Prostate gland (tissue), 2 donors: ENCODE data around the gene SLC39A1. TPM values are rescaled to one million over a fixed set of nuclear protein-coding genes. Genes with fewer than 3 reads are reported as not detected.

ENCODE experiments used
- DNase-seq: peaks from one replicate; pipeline ENCODE4 v3.0.0-alpha.2; 2019; ENCODE audit warnings: low spot score
- H3K27ac ChIP-seq, 2 donors: fragments of 200-600 bp; sonication (generic); 2 replicates each; pipeline ENCODE4 v1.5.1; 2017 to 2019
- H3K27me3 ChIP-seq: fragments of 200-600 bp; sonication (generic); replicated peaks from 2 replicates; pipeline ENCODE4 v1.5.1; 2019; ENCODE audit not compliant: insufficient read depth
- H3K36me3 ChIP-seq, 2 donors: fragments of 200-600 bp; sonication (generic); 1 replicate in 1 of 2; 2 replicates in 1 of 2; pipeline versions ENCODE4 v1.5.1 to v1.8.1; 2017 to 2019
- H3K4me1 ChIP-seq: fragments of 200-600 bp; sonication (generic); replicated peaks from 2 replicates; pipeline ENCODE4 v1.5.1; 2019
- H3K4me3 ChIP-seq, 2 donors: fragments of 200-600 bp; sonication (generic); 2 replicates each; pipeline ENCODE4 v1.5.1; 2017 to 2019
- H3K9me3 ChIP-seq: fragments of 200-600 bp; sonication (generic); 2 replicates; pipeline ENCODE4 v1.5.1; 2017
- POLR2A ChIP-seq: fragments of 450-650 bp; IDR thresholded peaks from one replicate; pipeline ENCODE4 v1.6.1; 2016; ENCODE audit warnings: antibody characterized with exemption, mild to moderate bottlenecking
- POLR2AphosphoS5 ChIP-seq: sonication (generic); formaldehyde crosslinking; IDR thresholded peaks from one replicate; pipeline ENCODE4 v1.6.1; 2017; ENCODE audit warnings: antibody characterized with exemption
- WGBS: methylation state at CpG from one replicate; pipeline ENCODE4 v1.1.5; 2018; 5-methylcytosine and 5-hydroxymethylcytosine counted together
- intact Hi-C: fragments of 100-400 bp; cut with DNase I; formaldehyde crosslinking; loops from one replicate; pipeline ENCODE4 v1.14.2; 2022
- total RNA-seq, 2 donors: library from RNA; depleted of rRNA; stranded (reverse); fragments of >200 nt; gene quantifications; one replicate each; pipeline ENCODE4 v1.1.0, GENCODE V29; 2016
- TF ChIP-seq, protein P1 (sequence below), 4 experiments: fragments of 200-600 bp in 2 of 4; fragments of 450-650 bp in 2 of 4; sonication (generic) in 2 of 4; IDR thresholded peaks; 1 replicate in 3 of 4; 2 replicates in 1 of 4; pipeline ENCODE4 v1.5.1; 2016 to 2019; ENCODE audit warnings: antibody characterized with exemption in 4 of 4, mild to moderate bottlenecking in 2 of 4, moderate library complexity in 2 of 4

Gene SLC39A1
- total RNA-seq, 2 donors from 2014 or later: 88.6 to 122 TPM

DNA sequence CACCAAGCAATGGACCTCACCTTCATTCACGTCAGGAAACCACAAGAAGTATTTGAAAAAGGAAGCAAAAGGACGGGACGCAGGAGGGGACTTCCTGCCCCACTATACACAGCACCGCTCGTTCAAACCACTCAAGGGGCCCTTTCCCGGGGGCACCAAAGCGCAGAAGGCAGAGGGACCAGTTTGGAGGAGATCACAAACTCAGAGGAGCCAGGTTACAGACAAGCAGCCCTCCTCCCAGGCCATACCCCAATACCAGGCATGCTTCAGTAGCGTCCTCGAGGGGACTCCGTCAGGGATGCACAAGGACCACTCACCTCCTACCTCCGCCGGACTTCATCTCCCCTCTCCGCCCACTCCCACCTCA lies 5.6 kb downstream of the SLC39A1 start:
- 0% methylated on average over 13 of the region's 13 CpGs for WGBS
- no peak for DNase-seq
- H3K4me3 ChIP-seq: peak overlapping the region; percentile 83 to 96

DNA sequence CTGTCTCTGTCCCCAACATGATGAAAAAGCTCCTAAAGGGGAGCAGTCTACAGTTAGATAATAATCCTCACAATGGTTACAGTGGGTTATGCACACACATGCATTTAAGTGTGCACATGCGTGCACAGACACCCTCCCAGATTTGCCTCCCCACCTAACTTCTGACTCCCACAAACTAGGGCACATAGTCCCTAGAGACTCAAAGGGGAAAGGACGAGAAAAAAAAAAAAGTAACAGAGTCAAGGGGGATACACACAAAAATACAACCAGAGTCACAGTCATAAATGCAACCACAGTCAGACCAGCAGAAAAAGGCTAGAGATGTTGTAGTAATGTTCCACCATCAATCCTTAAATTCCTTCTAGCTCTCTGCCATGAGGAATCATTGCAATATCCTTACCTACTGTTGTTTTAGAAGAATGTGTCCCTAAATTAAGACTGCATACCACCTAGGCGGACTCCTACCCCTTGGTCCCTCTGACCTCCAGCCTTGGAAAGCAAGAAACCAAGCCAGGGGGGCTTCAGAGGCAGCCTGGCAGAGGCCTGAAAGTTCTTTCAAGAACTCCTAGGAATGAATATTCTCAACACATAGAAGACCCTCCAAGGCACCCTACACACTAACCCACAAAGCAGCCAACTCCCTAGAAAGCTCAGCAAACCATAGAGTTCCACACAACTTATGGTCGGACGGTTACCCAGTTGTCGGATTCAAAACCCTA lies 6.2 kb downstream of the SLC39A1 start:
- H3K27ac ChIP-seq: peak overlapping the region; percentile 96 to 97
- WGBS: 27% methylated on average over 6 of the region's 6 CpGs
- H3K9me3 ChIP-seq: no peaks in the 10 kb centered on the region
- H3K36me3 ChIP-seq: peaks cover 5 to 7% of the 10 kb centered on the region in 2 donors
- H3K4me3 ChIP-seq: peak overlapping the region; percentile 83 to 96
- no peaks in the 10 kb centered on the region for H3K4me1 ChIP-seq
- H3K27me3 ChIP-seq: no peaks in the 10 kb centered on the region
- DNase-seq: no peak
- TF ChIP-seq POLR2A: no peak
- no peak for TF ChIP-seq POLR2AphosphoS5
- TF ChIP-seq, protein P1, sequence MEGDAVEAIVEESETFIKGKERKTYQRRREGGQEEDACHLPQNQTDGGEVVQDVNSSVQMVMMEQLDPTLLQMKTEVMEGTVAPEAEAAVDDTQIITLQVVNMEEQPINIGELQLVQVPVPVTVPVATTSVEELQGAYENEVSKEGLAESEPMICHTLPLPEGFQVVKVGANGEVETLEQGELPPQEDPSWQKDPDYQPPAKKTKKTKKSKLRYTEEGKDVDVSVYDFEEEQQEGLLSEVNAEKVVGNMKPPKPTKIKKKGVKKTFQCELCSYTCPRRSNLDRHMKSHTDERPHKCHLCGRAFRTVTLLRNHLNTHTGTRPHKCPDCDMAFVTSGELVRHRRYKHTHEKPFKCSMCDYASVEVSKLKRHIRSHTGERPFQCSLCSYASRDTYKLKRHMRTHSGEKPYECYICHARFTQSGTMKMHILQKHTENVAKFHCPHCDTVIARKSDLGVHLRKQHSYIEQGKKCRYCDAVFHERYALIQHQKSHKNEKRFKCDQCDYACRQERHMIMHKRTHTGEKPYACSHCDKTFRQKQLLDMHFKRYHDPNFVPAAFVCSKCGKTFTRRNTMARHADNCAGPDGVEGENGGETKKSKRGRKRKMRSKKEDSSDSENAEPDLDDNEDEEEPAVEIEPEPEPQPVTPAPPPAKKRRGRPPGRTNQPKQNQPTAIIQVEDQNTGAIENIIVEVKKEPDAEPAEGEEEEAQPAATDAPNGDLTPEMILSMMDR (IDR thresholded peaks at IDR 0.05): no peak
- intact Hi-C loops: no loop called here

More for the DNA sequence above, 5.6 kb downstream of the SLC39A1 start:
- intact Hi-C loops: no loop called here
- H3K27ac ChIP-seq: peak overlapping the region; percentile 96 to 97
- H3K27me3 ChIP-seq: no peaks in the 10 kb centered on the region
- no peaks in the 10 kb centered on the region for H3K9me3 ChIP-seq
- no peaks in the 10 kb centered on the region for H3K4me1 ChIP-seq
- H3K36me3 ChIP-seq: peaks cover 0 to 1% of the 10 kb centered on the region in 2 donors
- TF ChIP-seq, protein P1 (IDR thresholded peaks at IDR 0.05): no peak
- no peak for TF ChIP-seq POLR2A
- TF ChIP-seq POLR2AphosphoS5: no peak

DNA sequence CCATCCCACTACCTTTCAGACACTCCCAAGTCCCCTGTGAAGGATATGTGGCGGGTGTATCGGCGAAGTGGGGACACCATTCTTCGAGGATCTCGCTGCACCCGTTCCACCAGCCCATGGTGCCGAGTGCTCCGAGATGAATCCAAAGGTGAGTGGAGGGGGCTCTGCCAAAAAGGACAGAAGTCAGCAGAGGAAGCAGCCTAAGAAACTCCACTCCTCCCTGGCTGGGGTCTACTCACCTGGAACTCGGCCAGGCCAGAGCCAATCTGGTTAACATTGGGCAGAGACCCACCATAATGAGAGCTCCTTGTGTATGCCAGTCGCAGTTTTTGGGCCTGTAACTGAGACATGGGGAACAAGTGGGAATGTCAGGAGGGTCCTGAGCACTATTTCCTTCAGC lies 8.5 kb downstream of the SLC39A1 start:
- no peak for TF ChIP-seq POLR2AphosphoS5
- no peak for TF ChIP-seq POLR2A
- TF ChIP-seq, protein P1 (IDR thresholded peaks at IDR 0.05): no peak
- no peak overlapping the region for H3K4me3 ChIP-seq
- DNase-seq: no peak
- H3K27me3 ChIP-seq: no peaks in the 10 kb centered on the region
- H3K27ac ChIP-seq: no peak overlapping the region
- intact Hi-C loops: no loop called here
- no peaks in the 10 kb centered on the region for H3K9me3 ChIP-seq
- peaks cover 15 to 19% of the 10 kb centered on the region in 2 donors for H3K36me3 ChIP-seq
- H3K4me1 ChIP-seq: no peaks in the 10 kb centered on the region
- 92% methylated on average over 10 of the region's 10 CpGs for WGBS

DNA sequence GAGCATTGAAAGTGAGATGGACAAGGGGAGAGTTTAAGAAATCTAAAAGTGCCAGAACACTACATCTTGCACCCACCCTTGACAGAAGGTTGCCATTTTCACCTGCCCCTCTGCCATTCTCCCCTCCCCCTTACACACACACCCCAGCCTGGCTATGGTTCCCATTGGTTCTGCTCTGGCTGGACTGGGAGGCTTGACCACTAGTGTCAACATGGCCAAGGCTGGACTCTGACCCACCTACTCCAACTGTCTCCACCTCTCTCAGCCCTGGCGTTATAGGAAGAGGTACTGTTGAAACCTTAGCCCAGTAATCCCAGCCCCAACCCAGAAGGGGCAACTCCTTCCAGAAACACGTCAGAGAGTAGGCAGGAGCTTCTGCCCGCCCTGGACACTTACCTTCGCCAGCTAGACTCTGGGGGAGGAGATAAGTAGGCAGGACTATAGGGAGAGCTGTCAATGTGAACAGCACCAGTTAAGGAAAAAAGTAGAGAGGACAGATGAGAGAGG lies 9.4 kb downstream of the SLC39A1 start:
- no peak overlapping the region for H3K4me3 ChIP-seq
- H3K27me3 ChIP-seq: no peaks in the 10 kb centered on the region
- no peaks in the 10 kb centered on the region for H3K9me3 ChIP-seq
- H3K36me3 ChIP-seq: peaks cover 15 to 19% of the 10 kb centered on the region in 2 donors
- no peaks in the 10 kb centered on the region for H3K4me1 ChIP-seq
- no peak overlapping the region for H3K27ac ChIP-seq
- intact Hi-C loops: no loop called here
- WGBS: 70% methylated on average over 4 of the region's 4 CpGs
- TF ChIP-seq POLR2A (no peak), POLR2AphosphoS5 (no peak)
- TF ChIP-seq, protein P1 (IDR thresholded peaks at IDR 0.05): no peak
- DNase-seq: no peak

DNA sequence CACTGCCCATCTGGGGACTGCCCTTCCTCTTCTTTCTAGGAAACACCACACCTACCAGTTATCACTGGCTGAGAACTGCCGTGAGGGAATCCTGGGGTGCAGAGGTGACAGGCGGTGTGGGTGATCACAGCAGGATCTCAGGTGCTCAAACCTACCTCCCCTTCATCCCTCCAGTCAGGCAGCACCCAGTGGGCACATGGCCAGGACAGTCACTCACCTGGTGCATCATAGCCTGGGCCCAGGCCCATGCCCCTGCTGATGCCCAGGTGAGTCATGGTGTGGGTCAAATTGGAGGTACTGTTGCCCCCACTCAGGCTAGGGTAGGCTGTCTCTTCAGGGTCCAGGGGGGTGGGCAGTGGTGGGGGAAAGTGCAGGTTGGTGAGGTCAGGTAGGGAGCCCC lies 11.5 kb downstream of the SLC39A1 start:
- DNase-seq: no peak
- intact Hi-C loops: no loop called here
- peaks cover 15 to 19% of the 10 kb centered on the region in 2 donors for H3K36me3 ChIP-seq
- H3K4me1 ChIP-seq: no peaks in the 10 kb centered on the region
- no peak overlapping the region for H3K4me3 ChIP-seq
- TF ChIP-seq POLR2A (no peak), POLR2AphosphoS5 (no peak)
- TF ChIP-seq, protein P1 (IDR thresholded peaks at IDR 0.05): no peak
- no peaks in the 10 kb centered on the region for H3K27me3 ChIP-seq
- no peaks in the 10 kb centered on the region for H3K9me3 ChIP-seq
- H3K27ac ChIP-seq: no peak overlapping the region
- 87% methylated on average over 2 of the region's 2 CpGs for WGBS
